Cortex of kidney (tissue), 1 donor: ENCODE data around the gene TRMT2A.

Experiments
- DNase-seq: peaks from one replicate; lab custom pipeline; 2025; lab: John Stamatoyannopoulos, UW

Gene TRMT2A

DNA sequence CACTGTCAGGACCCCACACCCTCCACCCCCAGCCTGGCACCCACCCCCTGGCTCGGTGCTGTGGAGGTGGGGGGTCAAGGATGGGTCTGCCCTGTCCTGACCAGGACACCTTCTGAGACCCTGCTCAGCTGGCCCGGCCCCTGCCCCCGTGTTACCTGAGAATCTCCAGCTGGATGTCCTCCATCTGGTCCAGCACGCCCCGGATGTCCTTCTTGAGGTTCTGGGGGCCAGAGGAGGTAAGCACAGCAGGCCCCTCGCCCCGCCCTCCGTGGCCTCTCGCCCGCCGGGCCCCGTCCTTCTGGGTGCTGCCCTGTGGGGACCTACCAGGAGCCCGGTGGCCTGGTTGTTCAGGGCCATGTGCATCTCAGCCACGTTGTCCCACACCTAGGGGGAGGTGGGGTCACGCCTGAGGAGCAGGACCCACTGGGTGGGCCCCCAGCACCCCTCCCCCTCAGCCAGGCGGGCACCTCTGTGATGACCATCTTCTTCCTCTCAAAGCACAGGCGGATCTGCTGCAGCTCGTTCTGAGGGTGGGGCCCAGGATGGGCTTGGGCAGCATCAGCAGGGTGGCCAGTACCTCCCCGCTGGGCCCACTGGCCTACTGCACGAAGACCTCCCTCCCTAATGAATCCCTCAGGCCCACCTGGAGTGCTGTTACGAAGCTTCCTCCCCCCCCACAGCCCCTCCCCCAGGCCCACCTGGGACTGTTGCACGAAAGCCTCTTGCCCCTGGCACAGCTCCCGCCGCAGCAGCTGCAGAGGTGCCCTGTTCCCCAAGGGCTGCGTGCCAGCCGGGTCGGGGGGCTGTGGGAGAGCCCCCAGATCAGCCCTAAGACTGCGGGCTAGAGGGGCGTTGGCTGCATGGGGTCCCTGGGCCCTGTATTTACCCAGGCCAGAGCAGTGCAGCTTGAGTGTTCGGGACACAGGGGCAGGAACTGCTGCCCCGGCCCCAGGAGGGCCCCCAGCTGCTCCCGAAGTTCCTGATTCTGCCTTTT lies 32.5 kb upstream of the TRMT2A start:
- DNase-seq = no peak

DNA sequence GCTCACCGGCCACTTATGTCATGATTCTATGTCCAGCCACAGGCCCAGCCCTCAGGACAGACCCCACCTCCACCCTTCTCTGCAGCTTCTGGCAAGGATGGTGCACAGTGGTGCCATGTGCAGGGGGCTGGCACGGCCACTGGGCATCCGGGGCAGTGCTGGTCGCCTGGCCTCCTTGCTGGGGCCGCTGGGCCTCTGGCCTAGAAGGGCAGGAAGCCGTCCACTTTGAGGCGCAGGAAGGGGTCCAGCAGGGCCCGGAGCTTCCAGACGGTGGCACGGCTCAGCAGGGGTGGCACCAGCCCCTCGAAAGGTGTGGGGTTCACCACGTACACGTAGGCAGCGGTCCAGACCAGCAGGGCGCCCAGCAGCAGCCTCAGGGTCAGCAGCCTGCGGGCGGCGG lies 31.4 kb upstream of the TRMT2A start:
- no peak for DNase-seq

- DNase-seq = no peak
These were observed 30.4 kb upstream of the TRMT2A start for GRCh38 chr22:20147237-20147988.

- no peak for DNase-seq
These were observed 29.8 kb upstream of the TRMT2A start for GRCh38 chr22:20146777-20147176.

- DNase-seq = no peak
These were observed 28.8 kb upstream of the TRMT2A start for GRCh38 chr22:20145832-20146223.

- no peak for DNase-seq
These were observed 28.3 kb upstream of the TRMT2A start for GRCh38 chr22:20145206-20145831.

GRCh38 chr22:20143883-20144665 lies 27.0 kb upstream of the TRMT2A start:
- DNase-seq = no peak

DNA sequence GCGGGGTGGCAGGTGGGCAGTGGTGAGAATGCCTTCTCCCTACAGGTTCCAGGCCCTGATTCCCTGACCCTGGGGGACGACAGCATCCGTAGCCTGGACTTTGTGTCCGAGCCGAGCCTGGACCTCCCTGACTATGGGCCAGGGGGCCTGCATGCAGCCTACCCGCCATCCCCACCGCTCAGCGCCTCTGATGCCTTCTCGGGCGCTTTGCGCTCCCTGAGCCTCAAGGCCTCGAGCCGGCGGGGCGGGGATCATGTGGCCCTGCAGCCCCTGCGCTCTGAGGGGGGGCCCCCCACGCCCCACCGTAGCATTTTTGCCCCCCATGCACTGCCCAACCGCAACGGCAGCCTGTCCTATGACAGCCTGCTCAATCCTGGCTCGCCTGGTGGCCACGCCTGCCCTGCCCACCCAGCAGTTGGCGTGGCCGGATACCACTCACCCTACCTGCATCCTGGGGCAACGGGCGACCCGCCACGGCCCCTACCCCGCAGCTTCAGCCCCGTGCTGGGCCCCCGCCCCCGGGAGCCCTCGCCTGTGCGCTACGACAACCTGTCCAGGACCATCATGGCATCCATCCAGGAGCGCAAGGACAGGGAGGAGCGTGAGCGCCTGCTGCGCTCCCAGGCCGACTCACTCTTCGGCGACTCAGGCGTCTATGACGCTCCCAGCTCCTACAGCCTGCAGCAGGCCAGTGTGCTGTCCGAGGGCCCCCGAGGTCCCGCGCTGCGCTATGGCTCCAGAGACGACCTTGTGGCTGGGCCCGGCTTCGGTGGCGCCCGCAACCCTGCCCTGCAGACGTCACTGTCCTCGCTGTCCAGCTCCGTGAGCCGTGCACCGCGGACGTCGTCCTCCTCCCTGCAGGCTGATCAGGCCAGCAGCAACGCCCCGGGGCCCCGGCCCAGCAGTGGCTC lies 25.9 kb upstream of the TRMT2A start:
- DNase-seq = no peak

- DNase-seq = no peak
These were observed 24.4 kb upstream of the TRMT2A start for GRCh38 chr22:20141186-20142077.

DNA sequence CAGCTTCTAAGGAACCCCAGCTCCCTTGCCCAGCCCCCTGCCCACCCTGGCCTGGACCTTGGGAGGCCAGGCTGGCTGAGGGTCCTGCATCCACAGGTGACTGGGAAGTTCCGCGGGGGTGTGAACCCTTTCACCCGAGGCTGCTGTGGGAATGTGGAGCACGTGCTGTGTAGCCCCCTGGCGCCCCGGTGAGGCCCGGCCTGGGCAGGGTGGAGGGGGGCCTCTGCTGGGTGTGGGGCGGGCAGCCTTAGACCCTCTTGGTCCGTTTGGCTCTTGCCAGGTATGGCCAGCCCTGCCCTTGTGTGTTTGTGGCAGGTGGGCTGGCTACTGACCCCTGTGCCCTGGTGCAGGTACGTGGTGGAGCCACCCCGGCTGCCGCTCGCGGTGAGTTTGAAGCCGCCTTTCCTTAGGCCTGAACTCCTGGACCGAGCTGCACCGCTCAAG lies 23.5 kb upstream of the TRMT2A start:
- no peak for DNase-seq

DNA sequence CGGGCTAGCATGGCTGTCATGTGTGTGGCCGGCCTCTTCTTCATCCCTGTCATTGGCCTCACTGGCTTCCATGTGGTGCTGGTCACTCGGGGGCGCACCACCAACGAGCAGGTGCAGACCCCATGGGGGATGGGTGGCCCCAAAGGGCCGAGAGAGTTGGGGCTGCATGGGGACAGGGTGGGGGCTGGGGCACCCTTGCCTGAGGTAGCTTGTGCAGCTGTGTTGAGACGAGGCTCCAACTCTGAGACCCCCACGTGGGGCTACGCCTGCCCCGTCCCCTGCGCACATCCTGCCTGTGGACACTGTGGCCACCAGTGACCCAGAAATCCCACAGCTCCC lies 23.1 kb upstream of the TRMT2A start:
- DNase-seq = no peak

GRCh38 chr22:20139391-20140106 lies 22.5 kb upstream of the TRMT2A start:
- no peak for DNase-seq

GRCh38 chr22:20138868-20139267 lies 21.8 kb upstream of the TRMT2A start:
- DNase-seq = no peak

GRCh38 chr22:20138417-20138738 lies 21.4 kb upstream of the TRMT2A start:
- no peak for DNase-seq

DNA sequence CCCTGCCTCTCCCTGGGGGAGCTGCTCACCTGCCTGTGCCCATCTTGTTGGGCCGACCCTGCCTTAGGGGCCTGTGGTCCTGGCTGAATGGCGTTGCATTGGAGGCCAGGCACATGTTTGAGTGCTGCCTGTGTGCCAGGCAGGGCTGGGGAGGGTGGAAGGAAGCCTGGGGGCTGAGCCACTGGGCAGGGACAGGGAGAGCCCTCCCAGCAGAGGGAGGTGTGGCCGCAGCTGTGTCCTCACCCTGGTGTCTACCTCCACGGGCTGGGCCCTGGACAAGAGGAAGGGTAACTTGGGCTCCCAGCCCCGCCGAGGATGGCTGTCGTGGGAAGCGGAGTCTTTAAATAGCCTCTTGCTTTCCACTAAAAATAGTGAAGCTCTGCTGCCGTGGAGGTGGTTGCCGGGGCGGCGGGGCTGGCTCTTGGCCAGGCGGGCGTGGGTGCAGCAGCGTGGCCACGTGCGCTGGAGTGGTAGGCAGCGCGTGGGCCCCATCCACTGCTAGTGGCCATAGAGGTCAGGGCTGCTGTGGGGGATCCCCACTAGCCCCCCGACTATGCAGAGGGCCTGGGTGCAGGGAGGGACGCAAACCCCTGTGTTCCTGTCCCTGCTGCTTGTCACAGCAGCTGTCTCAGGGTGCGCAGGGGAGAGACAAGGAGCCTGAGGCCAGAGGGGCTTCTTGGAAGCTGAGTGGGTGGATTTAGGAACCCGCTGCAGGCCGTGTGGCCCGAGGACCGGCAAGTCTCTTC lies 20.8 kb upstream of the TRMT2A start:
- DNase-seq = no peak

- DNase-seq = no peak
These were observed 20.1 kb upstream of the TRMT2A start for GRCh38 chr22:20137113-20137512.

DNA sequence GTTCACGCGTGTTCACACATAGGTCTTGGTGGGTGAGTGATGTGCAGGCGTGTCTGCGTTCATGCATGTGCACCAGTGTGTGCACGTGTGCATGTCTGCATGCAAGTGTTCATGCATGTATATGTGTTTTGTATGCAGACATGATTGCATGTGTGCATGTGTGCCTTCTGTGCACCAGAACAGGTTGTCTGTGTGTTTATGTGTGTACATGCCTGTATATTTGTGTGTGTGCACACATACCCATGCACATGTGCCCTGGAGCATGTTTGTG lies 19.5 kb upstream of the TRMT2A start:
- no peak for DNase-seq

DNA sequence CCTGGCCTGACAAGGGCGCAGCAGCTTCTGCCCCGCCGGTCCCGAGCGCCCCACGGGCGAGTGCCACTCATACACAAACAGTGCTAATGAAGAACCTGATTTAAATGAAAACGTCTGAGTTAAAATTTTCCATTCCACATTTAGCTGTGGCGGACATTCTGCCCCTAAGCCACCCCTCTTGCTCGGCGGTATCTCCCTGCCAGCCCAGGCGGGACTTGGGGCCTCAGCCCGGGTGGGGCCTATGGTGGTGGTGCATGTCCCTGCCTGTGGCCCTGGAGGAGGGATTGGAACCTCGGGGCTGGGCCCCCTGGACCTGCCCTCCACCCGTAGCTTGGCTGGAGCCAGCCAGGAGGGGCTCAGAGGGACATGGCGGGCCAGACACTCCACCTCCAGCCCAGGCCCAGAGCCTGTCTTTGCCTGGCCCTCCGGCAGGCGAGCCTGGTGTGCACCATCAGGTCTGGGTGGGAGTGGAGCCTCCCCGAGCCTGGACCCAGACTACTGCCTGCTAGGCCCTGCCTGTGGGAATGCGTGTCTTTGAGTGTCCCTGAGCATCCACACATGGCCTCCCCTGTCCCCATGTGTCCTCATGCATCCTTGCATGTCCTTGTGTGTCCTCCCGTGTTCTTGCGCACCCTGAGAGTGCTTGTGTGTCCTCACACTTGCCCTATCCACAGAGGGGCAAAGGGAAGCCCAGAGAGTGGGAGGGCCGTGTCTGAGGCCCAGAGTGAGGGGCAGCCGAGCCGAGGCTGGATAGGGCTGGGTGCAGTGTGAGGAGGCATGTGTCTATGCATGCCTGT lies 19.0 kb upstream of the TRMT2A start:
- no peak for DNase-seq
